RWPE2 (cell line): Measurements from ENCODE around the gene CORO7.
A peak's percentile ranks its signal among the peaks of the same experiment; 100 is the strongest.

Experiments used
- ATAC-seq: fragments of 200-7000 bp; cut with Tn5 transposase; 3 replicates; pipeline ENCODE4 v1.9.1; 2021; ENCODE audit warnings: low read depth
- DNase-seq: peaks from one replicate; pipeline ENCODE4 v3.0.0-alpha.2; 2020; ENCODE audit warnings: low spot score
- H3K27ac ChIP-seq: fragments of 450-650 bp; 2 replicates; pipeline ENCODE4 v1.5.1; 2017; ENCODE audit warnings: mild to moderate bottlenecking; ENCODE audit not compliant: poor library complexity, severe bottlenecking
- H3K27me3 ChIP-seq: fragments of 250-450 bp; sonication (Bioruptor Pico); 2 replicates; pipeline ENCODE4 v1.5.1; 2021; ENCODE audit warnings: mild to moderate bottlenecking, moderate library complexity; ENCODE audit not compliant: insufficient read depth, poor library complexity, severe bottlenecking
- H3K36me3 ChIP-seq: fragments of 250-450 bp; sonication (Bioruptor Pico); 2 replicates; pipeline ENCODE4 v1.5.1; 2020; ENCODE audit warnings: low read depth, mild to moderate bottlenecking, moderate library complexity
- H3K4me1 ChIP-seq: fragments of 250-450 bp; sonication (Bioruptor Pico); 2 replicates; pipeline ENCODE4 v1.5.1; 2021; ENCODE audit warnings: mild to moderate bottlenecking, moderate library complexity; ENCODE audit not compliant: insufficient read depth, poor library complexity, severe bottlenecking
- H3K4me3 ChIP-seq: fragments of 250-450 bp; sonication (Bioruptor Pico); 2 replicates; pipeline ENCODE4 v1.5.1; 2021; ENCODE audit warnings: mild to moderate bottlenecking, moderate library complexity; ENCODE audit not compliant: severe bottlenecking
- H3K9me3 ChIP-seq: fragments of 250-450 bp; sonication (Bioruptor Pico); 2 replicates; pipeline ENCODE4 v1.5.1; 2021; ENCODE audit warnings: mild to moderate bottlenecking, moderate library complexity; ENCODE audit not compliant: severe bottlenecking
- TF ChIP-seq, protein P1 (sequence below): fragments of 450-650 bp; IDR thresholded peaks from one replicate; pipeline ENCODE4 v1.5.1; 2017; ENCODE audit warnings: mild to moderate bottlenecking, moderate library complexity; ENCODE audit not compliant: poor library complexity, severe bottlenecking

CORO7 gene

DNA sequence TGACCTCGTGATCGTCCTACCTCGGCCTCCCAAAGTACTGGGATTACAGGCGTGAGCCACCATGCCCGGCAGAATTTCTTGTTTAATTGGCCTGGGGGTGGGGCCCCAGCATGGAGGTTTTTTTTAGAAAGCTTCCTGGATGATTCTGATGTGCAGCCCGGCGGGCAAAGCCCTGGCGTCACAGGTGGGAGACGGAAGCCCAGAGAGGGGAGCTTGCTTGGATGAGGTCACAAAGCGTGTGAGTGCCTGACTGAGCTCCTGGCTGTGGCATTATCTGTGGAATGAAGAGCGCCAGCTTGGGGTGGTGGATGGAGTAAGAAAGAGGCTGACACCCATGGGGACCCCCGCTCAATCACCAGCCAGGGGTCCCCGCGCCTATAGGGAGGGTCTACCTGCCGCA, 40.7 kb downstream of the CORO7 start:
- Histone ChIP-seq H3K36me3 (peaks cover under 1% of the 10 kb centered on the region; the same call in 1 of the 2 replicates), H3K4me1 (peaks cover 50% of the 10 kb centered on the region), H3K4me3 (no peak overlapping the region), H3K9me3 (no peaks in the 10 kb centered on the region), H3K27ac (peak overlapping the region; percentile 94), H3K27me3 (no peaks in the 10 kb centered on the region)
- ATAC-seq (no peak), DNase-seq (no peak)
- TF ChIP-seq, protein P1, sequence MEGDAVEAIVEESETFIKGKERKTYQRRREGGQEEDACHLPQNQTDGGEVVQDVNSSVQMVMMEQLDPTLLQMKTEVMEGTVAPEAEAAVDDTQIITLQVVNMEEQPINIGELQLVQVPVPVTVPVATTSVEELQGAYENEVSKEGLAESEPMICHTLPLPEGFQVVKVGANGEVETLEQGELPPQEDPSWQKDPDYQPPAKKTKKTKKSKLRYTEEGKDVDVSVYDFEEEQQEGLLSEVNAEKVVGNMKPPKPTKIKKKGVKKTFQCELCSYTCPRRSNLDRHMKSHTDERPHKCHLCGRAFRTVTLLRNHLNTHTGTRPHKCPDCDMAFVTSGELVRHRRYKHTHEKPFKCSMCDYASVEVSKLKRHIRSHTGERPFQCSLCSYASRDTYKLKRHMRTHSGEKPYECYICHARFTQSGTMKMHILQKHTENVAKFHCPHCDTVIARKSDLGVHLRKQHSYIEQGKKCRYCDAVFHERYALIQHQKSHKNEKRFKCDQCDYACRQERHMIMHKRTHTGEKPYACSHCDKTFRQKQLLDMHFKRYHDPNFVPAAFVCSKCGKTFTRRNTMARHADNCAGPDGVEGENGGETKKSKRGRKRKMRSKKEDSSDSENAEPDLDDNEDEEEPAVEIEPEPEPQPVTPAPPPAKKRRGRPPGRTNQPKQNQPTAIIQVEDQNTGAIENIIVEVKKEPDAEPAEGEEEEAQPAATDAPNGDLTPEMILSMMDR = no peak

DNA sequence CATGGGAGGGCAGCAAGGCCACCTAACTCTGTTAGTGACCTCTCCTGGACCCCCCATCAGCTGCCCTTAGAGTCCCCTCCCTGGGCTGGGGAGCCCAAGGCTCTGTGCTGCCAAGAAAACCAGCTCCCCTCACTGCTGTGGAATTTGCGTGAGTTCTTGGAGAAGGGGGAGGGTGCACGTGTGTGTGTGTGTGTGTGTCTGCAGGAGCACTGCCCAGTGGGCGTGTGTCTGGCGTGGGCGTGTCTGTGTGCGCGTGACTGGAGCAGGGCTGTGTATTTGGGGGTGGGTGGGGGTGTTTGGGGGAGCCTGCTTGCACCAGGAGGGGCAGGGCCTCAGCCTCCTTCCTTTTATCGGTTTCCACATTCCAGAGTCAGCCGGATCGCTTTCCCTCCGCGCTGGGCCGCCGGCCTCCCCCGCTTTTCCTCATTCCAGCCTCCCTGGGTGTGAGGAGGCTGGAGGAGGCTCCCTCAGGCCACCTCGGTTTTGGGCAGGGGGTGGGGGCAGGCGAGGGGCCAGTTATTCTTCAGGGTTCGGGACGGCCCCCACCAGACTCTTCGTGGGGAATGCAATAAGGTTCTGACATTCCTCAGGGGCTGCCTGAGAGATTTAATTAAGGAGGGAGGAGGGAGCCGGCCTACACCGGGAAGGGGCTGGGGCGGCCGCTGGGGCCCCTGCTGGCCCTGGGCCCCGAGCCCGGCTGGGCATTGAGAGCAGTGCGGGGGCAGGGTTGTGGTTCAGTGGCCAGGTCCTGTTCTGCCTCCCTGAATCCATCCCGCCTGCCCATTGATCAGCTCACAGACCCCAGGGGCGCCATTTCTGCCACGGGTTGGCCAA, 42.3 kb downstream of the CORO7 start:
- TF ChIP-seq, protein P1 = no peak
- peaks cover 54% of the 10 kb centered on the region for H3K4me1 ChIP-seq
- H3K27me3 ChIP-seq = no peaks in the 10 kb centered on the region
- H3K9me3 ChIP-seq = no peaks in the 10 kb centered on the region
- DNase-seq = no peak
- peak overlapping the region; percentile 94 for H3K27ac ChIP-seq
- no peaks in the 10 kb centered on the region for H3K36me3 ChIP-seq
- H3K4me3 ChIP-seq = peak overlapping the region; percentile 91
- peak; percentile 14 for ATAC-seq

DNA sequence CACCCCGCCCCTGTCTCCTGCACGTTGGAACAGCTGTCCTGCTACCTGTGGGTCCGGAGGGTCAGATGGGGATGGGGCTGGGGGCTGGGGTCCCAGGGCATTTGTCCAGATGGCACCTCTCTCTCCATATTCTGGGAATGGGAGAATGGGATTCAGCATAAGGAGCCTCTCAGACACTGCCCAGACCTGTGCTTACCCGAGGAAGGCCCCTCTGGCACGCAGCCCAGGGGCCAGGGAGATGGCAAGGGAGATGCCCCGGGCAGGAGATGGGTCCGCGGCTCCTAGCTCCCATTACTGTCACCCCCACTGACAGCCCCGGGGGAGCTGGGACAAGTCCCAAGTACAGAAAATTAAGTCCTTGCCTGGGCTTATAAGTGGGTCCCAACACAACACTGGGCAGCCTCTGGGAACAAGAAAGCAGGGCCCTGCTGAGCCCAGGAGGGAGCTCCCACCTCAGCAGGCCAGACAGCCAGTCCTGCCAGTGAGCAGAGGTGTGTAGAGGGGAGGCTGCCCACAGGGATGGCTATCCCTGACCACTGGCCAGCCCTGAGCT, 43.0 kb downstream of the CORO7 start:
- Histone ChIP-seq H3K27me3 (no peaks in the 10 kb centered on the region), H3K27ac (peak overlapping the region; percentile 94), H3K36me3 (no peaks in the 10 kb centered on the region), H3K4me3 (peak overlapping the region; percentile 91), H3K4me1 (peaks cover 61% of the 10 kb centered on the region), H3K9me3 (no peaks in the 10 kb centered on the region)
- DNase-seq = no peak
- TF ChIP-seq, protein P1 = no peak
- ATAC-seq = peak; percentile 13

DNA sequence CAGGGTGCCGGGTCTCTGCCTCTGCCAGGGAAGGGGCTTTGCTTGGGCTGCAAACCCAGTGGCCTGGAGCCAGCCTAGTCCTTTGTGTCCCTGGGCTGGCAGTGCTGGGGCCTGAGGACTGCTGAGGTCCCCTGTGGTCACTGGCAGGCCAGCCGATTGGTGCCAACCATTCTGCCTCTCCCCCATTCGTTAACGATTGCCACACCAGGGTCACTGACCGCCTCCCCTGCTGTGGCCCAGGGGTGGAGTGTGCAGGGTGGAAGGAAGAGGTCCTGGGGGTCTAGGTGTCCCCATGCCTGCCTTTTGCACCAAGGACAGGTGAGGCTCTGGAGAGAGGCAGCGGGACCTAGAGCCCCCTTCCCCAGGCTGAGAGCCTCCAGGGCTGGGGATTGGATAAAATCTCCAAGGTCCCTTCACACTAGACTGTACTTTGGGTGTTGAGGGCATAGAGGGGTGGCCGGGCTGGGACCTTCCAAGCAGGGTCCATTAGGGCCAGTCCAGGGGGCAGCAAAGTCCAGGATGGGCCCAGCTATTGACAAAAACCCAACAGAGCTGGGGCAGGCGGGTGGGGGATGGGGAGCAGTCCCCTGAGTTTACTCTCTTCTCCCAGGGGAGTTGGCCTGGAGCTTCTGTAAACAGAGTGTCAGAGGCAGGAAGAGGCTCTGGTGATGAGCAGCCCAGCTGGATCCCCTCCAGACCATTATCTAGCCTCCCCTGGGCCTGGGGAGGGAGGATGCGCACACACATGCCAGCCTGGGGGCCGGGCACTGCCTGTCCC, 43.6 kb downstream of the CORO7 start:
- ATAC-seq (peak; percentile 30), DNase-seq (no peak)
- Histone ChIP-seq H3K27ac (peak overlapping the region; percentile 94), H3K36me3 (no peaks in the 10 kb centered on the region), H3K27me3 (no peaks in the 10 kb centered on the region), H3K4me1 (peaks cover 63% of the 10 kb centered on the region), H3K4me3 (peak overlapping the region; percentile 91), H3K9me3 (no peaks in the 10 kb centered on the region)
- TF ChIP-seq, protein P1 = no peak
